ENCODE data around the gene WDFY2. TPM values are rescaled to one million over a fixed set of nuclear protein-coding genes. Genes with fewer than 3 reads are reported as not detected.

WDFY2 gene
- total RNA-seq, 1 donor from 2014 or later: 16.2 TPM

- H3K9me3 Mint-ChIP-seq (ENCODE audit: unreplicated experiment): no peaks in the 10 kb centered on the region
- no peak overlapping the region for H3K4me3 Mint-ChIP-seq (ENCODE audit: unreplicated experiment)
- no peak for DNase-seq (ENCODE audit: low read depth)
- H3K4me3 ChIP-seq (ENCODE audit: insufficient read depth, low read depth, low read length): no peak overlapping the region
- H4K20me1 ChIP-seq (ENCODE audit: insufficient read depth, low read length): no peaks in the 10 kb centered on the region
- no peak overlapping the region for H3K27ac Mint-ChIP-seq (ENCODE audit: unreplicated experiment)
- no peak overlapping the region for H3K4me2 ChIP-seq (ENCODE audit: low read length)
- TF ChIP-seq EZH2 (IDR thresholded peaks at IDR 0.05; ENCODE audit: insufficient read depth, low read length) (no peak), CTCF (IDR thresholded peaks at IDR 0.05; ENCODE audit: insufficient read depth, low read depth, low read length) (no peak)
- no peaks in the 10 kb centered on the region for H3K27me3 ChIP-seq (ENCODE audit: insufficient read depth, low read length)
- H3K79me2 ChIP-seq (ENCODE audit: insufficient read depth, low read length): no peaks in the 10 kb centered on the region
- H3K36me3 Mint-ChIP-seq (ENCODE audit: low read depth, unreplicated experiment): peaks cover 6% of the 10 kb centered on the region
- H2AFZ ChIP-seq (ENCODE audit: low read depth, low read length): no peak overlapping the region
- no peak overlapping the region for H3K27ac ChIP-seq (ENCODE audit: low read depth, low read length)
- H3K9ac ChIP-seq (ENCODE audit: low read length): no peak overlapping the region
- no peaks in the 10 kb centered on the region for H3K4me1 Mint-ChIP-seq (ENCODE audit: low read depth, unreplicated experiment)
- H3K27me3 Mint-ChIP-seq (ENCODE audit: low read depth, unreplicated experiment): no peaks in the 10 kb centered on the region
- no peaks in the 10 kb centered on the region for H3K9me3 ChIP-seq (ENCODE audit: insufficient read depth, low read depth, low read length)
- FAIRE-seq: no peak
- no peaks in the 10 kb centered on the region for H3K4me1 ChIP-seq (ENCODE audit: insufficient read depth, low read length)
- peaks cover 3% of the 10 kb centered on the region for H3K36me3 ChIP-seq (ENCODE audit: insufficient read depth, low read length)
These were observed 120.4 kb downstream of the WDFY2 start for GRCh38 chr13:51704399-51705313.

GRCh38 chr13:51707461-51707860, 123.2 kb downstream of the WDFY2 start:
- Mint-ChIP-seq H3K27ac (ENCODE audit: unreplicated experiment) (no peak overlapping the region), H3K9me3 (ENCODE audit: unreplicated experiment) (no peaks in the 10 kb centered on the region), H3K36me3 (ENCODE audit: low read depth, unreplicated experiment) (peaks cover 10% of the 10 kb centered on the region), H3K4me3 (ENCODE audit: unreplicated experiment) (no peak overlapping the region), H3K27me3 (ENCODE audit: low read depth, unreplicated experiment) (no peaks in the 10 kb centered on the region), H3K4me1 (ENCODE audit: low read depth, unreplicated experiment) (no peaks in the 10 kb centered on the region)
- DNase-seq (ENCODE audit: low read depth) (no peak), FAIRE-seq (no peak)
- Histone ChIP-seq H3K79me2 (ENCODE audit: insufficient read depth, low read length) (no peaks in the 10 kb centered on the region), H4K20me1 (ENCODE audit: insufficient read depth, low read length) (no peaks in the 10 kb centered on the region), H3K9ac (ENCODE audit: low read length) (no peak overlapping the region), H3K27me3 (ENCODE audit: insufficient read depth, low read length) (no peaks in the 10 kb centered on the region), H3K4me2 (ENCODE audit: low read length) (no peak overlapping the region), H3K4me1 (ENCODE audit: insufficient read depth, low read length) (no peaks in the 10 kb centered on the region), H3K9me3 (ENCODE audit: insufficient read depth, low read depth, low read length) (no peaks in the 10 kb centered on the region), H3K27ac (ENCODE audit: low read depth, low read length) (no peak overlapping the region), H3K4me3 (ENCODE audit: insufficient read depth, low read depth, low read length) (no peak overlapping the region), H3K36me3 (ENCODE audit: insufficient read depth, low read length) (peaks cover 3% of the 10 kb centered on the region), H2AFZ (ENCODE audit: low read depth, low read length) (no peak overlapping the region)
- TF ChIP-seq EZH2 (IDR thresholded peaks at IDR 0.05; ENCODE audit: insufficient read depth, low read length): no peak
- TF ChIP-seq CTCF (IDR thresholded peaks at IDR 0.05; ENCODE audit: insufficient read depth, low read depth, low read length): no peak

- no peaks in the 10 kb centered on the region for H3K27me3 ChIP-seq (ENCODE audit: insufficient read depth, low read length)
- Mint-ChIP-seq H3K9me3 (ENCODE audit: unreplicated experiment) (no peaks in the 10 kb centered on the region), H3K27ac (ENCODE audit: unreplicated experiment) (no peak overlapping the region), H3K4me1 (ENCODE audit: low read depth, unreplicated experiment) (peaks cover 2% of the 10 kb centered on the region), H3K36me3 (ENCODE audit: low read depth, unreplicated experiment) (peaks cover 3% of the 10 kb centered on the region), H3K4me3 (ENCODE audit: unreplicated experiment) (no peak overlapping the region), H3K27me3 (ENCODE audit: low read depth, unreplicated experiment) (no peaks in the 10 kb centered on the region)
- no peak overlapping the region for H3K4me3 ChIP-seq (ENCODE audit: insufficient read depth, low read depth, low read length)
- DNase-seq (ENCODE audit: low read depth) (no peak), FAIRE-seq (no peak)
- H3K79me2 ChIP-seq (ENCODE audit: insufficient read depth, low read length): no peaks in the 10 kb centered on the region
- TF ChIP-seq EZH2 (IDR thresholded peaks at IDR 0.05; ENCODE audit: insufficient read depth, low read length): no peak
- TF ChIP-seq CTCF (IDR thresholded peaks at IDR 0.05; ENCODE audit: insufficient read depth, low read depth, low read length): no peak
- no peak overlapping the region for H3K4me2 ChIP-seq (ENCODE audit: low read length)
- H3K9ac ChIP-seq (ENCODE audit: low read length): no peak overlapping the region
- no peaks in the 10 kb centered on the region for H4K20me1 ChIP-seq (ENCODE audit: insufficient read depth, low read length)
- no peaks in the 10 kb centered on the region for H3K36me3 ChIP-seq (ENCODE audit: insufficient read depth, low read length)
- no peak overlapping the region for H2AFZ ChIP-seq (ENCODE audit: low read depth, low read length)
- H3K9me3 ChIP-seq (ENCODE audit: insufficient read depth, low read depth, low read length): no peaks in the 10 kb centered on the region
- H3K27ac ChIP-seq (ENCODE audit: low read depth, low read length): no peak overlapping the region
- H3K4me1 ChIP-seq (ENCODE audit: insufficient read depth, low read length): peaks cover 8% of the 10 kb centered on the region
These were observed 129.5 kb downstream of the WDFY2 start for GRCh38 chr13:51713807-51714206.
